CD4-positive, alpha-beta T cell treated with Interleukin-21 for 1 hour (primary cell): ENCODE data around the gene FOXD1.
"Not testable (repeated sequence)": the region's sequence is repeated elsewhere in the genome, so short reads cannot be mapped to it uniquely, and the experiment has no call there.

Source experiments
- DNase-seq: peaks from one replicate; pipeline ENCODE4 v3.0.0-alpha.2; 2020

Gene FOXD1

GRCh38 chr5:73460133-73460532 is 11.6 kb upstream of the FOXD1 start:
- no peak for DNase-seq

GRCh38 chr5:73459366-73459765 is 10.8 kb upstream of the FOXD1 start:
- DNase-seq: no peak

- DNase-seq: not testable (repeated sequence)
These were observed 7.9 kb upstream of the FOXD1 start for GRCh38 chr5:73456462-73456861.

DNA sequence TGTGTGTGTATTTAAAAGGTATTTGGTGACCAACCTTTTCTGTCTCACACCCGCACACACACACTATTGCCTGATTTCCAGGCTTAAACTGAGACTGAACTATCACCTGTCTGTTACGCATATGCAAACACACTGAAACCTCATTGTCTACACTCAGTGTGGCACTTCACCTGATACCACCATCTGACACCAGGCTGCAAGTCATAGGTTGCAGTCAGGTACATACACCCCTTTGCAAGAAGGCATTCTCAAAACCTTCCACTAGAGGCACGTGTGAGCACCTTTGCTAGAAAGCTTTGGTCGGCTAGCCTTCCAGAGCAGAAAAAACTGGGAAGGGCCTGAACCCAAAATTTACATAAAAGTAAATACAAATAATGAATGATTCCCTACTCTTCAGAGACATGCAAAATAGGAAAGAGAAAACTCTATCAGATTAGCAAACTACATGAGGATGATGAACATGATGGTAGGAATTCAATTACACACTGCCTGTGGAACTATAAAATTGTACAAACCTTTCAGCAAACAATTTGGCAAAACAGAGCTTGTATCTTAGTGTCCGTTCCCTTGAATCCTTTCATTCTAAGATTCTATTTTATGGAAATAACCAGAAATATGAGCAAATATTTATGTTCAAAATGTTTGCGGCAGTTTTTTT is 5.9 kb upstream of the FOXD1 start:
- peak; percentile 60 for DNase-seq

- DNase-seq: no peak
These were observed 3.6 kb upstream of the FOXD1 start for GRCh38 chr5:73452215-73452614.

GRCh38 chr5:73451224-73452130 is 2.9 kb upstream of the FOXD1 start:
- DNase-seq: peak; percentile 67

GRCh38 chr5:73450672-73451223 is 2.2 kb upstream of the FOXD1 start:
- no peak for DNase-seq

DNA sequence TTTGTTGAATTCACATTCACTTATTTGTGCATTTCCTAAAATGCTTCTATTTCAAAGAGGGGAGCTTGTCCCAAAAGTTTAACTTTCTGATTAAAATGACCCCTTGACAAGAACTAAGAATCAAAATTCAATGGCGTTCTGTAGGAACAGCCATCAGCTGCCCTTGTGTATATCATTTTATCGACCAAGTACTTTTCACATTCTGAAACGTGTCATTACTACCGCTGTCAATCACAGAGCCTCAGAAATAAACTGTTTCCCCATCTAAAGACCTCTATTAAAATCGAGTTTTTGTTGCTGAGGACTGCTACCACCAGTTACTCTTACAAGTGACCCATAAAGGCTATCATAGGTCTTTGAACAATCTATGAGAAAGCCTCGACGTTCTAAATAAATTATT is 1.6 kb upstream of the FOXD1 start:
- no peak for DNase-seq

- peak; percentile 52 for DNase-seq
These were observed 781 bp downstream of the FOXD1 start for GRCh38 chr5:73447530-73448462.

DNA sequence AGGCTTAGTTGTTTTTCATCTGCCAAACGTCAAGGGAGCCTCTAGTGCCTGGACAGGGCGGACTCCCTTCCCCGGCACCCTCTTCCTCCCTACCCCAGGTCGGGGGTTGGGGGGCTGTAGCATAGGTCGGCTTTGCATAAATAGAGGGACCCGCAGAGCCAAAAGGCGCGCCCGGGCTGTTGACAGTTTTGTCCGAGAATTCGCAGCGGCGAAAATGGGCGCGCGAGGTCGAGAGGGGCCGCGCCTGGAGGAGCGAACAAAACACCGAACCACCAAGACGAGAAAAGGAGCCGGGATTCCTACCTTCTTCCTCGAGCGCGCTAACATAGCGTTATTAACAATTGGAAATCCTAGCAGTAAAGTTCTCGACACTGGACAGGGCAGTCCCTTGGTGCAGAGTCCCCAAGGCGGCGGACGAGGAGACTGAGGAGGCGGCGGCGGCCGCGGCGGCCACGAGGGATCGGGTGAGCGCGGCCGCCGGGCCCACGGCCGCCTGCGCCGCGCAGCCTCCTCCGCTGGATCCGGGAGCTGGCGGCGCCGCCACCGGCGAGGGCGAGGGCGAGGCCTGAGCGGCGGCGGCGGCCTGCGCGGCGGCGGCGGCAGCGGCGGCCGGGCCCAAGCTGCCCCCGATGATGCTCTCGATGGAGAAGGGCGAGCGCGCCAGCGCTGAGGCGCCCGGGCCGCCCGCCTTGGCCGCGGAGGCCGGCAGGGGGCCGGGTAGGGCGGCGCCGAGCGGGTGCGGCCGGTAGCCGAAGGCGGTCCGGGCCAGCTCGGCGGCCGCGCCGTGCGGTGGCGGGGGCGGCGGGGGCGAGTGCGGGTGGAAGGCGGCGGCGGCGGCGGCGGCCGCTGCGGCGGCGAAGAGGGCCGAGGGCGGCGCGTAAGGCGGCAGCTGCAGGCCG is 1.7 kb downstream of the FOXD1 start:
- no peak for DNase-seq

DNA sequence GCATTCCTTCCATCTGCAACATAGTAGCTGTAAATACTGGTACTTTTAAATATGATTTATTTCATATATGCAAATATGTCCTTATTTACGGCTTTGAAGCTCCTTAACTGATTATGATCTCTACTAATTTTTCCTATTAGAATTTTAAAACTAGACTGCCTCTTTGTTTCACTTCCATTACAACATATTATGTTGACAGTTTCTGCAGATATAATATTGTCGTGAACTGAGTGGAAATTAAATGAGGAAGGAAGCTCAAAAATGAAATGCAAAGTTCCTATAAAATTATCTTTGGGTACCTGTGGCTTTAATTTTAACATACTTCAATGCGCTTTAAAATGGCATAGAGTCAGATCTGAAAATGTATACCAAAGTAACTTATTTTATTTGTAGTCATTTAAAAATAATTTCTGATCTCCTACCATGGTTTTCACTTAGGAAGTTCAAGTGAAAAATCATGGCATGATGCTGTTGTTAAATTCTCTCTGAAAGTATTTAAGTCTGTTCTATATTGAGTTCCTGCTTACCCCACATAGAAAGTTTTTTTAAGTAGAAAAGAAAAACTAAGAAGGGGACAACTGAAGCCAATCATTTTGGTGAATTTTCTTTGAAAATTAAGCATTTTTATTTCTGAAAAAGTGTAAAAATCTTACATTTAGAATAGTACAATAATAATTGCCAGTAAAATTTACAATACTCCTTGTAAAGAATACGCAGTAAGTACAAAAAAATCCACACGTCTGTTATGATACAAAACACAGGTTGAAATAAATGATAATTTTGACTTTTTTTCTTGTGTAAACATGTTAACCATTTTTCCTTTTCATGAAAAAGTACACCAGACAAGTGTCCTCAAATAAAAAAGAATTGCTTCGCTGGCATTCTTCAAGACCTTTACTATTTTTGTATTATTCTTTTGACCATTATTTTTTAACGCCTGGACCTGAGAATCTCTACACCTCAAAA is 2.6 kb downstream of the FOXD1 start:
- DNase-seq: no peak

DNA sequence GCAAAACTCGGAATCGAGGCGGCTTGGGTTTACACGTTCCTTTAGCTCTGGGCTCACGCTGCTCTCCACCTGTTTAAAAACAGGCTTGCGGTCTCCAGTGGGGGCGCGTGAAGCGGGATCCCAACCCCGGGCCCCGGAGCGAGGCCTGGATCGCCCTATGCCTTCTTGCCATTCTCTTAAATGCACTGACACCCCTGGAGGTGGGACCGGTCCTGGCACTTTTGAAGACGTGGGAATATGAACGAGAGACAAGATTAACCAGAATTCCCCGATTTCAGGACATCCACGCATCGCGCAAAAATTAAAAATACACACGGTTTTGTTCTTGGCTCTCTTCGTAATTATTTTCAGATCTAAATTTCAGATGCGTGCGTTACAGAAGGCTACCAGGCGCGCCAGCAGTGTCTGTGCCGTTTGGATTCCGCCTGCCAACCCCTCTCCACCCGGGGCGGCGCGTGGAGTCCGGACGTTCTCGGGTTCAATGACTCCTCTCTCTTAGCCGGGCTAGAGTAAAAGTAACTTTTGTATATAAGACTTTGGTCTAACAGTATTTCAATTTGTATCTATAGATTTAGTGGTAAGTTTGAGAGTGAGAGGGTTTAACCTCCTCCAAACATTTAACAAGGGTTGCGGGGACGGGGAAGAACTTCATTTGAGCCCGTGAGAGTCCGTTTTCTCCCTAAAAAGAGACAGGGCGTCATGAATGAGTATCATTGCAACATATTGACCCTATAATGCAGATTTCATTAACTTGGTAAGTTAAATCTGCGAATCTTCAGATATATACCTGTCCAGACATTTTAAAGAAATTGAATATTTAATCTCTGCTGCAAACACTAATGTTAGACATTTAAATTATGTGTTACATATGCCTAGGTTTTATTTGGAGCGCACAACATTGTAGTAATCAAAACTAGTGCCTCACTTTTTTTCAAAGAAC is 3.8 kb downstream of the FOXD1 start:
- no peak for DNase-seq

DNA sequence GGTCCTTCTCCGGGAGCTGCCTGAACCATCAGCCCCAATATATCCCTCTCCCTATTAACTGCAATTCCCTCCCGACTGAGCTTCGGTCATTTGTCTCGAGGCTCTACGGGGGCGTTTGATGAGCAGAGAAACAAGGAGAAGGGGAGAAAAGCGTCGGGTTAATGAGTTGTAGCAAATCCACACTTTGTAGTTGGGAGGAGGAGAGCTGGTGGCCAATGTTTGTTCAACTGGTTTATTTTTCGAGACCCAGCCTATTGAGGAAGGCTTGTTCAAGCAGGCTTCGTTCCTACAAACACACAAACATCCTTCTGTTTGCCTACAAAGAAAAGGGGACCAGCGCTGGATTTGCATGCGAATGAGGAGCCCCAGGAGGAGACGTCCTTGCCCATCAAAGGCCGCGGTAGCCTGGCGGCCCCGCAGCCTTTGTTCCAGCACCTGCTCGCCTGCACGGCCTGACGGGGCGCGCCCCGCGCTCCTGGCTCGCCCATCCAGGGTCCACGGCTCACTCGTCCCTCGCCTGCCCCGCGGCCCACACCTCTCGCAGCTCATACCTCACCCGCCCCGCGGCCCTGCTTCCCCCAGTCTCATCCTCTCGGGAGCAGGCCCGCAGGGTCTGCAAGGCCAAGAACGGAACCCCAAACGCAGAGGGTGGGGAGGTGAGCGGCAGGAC is 4.6 kb downstream of the FOXD1 start:
- no peak for DNase-seq

GRCh38 chr5:73442996-73443627 is 5.5 kb downstream of the FOXD1 start:
- DNase-seq: no peak

GRCh38 chr5:73442231-73442811 is 6.3 kb downstream of the FOXD1 start:
- no peak for DNase-seq

DNA sequence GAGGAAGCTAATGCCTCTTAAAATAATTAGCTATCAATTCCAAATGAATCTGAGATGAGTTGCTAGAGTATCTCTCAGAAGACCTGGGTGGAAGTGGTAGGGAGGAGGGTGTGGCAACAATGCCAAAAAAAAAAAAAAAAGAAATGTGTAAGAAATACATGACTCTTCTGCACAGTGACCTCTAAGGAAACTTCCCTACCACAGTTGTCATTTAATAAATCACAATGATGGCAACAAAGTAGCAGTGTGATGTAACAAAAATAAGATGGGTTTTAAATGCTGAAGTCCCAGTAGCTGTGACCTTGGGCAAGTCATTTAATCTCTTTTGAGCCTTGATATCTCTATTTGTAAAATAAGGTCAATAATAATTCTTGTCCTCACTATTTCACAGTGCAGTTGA is 7.2 kb downstream of the FOXD1 start:
- no peak for DNase-seq

- DNase-seq: no peak
These were observed 8.3 kb downstream of the FOXD1 start for GRCh38 chr5:73440262-73440661.
